Muscle of leg (tissue), 11 donors: ENCODE measurements around the gene LPIN2. TPM values are rescaled to one million over a fixed set of nuclear protein-coding genes. Genes with fewer than 3 reads are reported as not detected.
A peak's percentile ranks its signal among the peaks of the same experiment; 100 is the strongest.

Source experiments
- DNase-seq: peaks from one replicate; pipeline ENCODE4 v3.0.0; 2013
- H3K27ac ChIP-seq: one replicate; pipeline ENCODE4 v1.5.1; 2013; ENCODE audit warnings: mild to moderate bottlenecking, low read length, control low read depth
- H3K27me3 ChIP-seq: one replicate; pipeline ENCODE4 v1.6.1; 2013; ENCODE audit warnings: low read length; ENCODE audit not compliant: control insufficient read depth, insufficient read depth
- H3K36me3 ChIP-seq: one replicate; pipeline ENCODE4 v1.6.1; 2013; ENCODE audit warnings: low read length; ENCODE audit not compliant: control insufficient read depth, insufficient read depth
- H3K4me1 ChIP-seq: one replicate; pipeline ENCODE4 v1.6.1; 2013; ENCODE audit warnings: low read length; ENCODE audit not compliant: control insufficient read depth, insufficient read depth
- H3K4me3 ChIP-seq: one replicate; pipeline ENCODE4 v1.5.1; 2013; ENCODE audit warnings: low read length, control low read depth
- H3K9me3 ChIP-seq: replicated peaks from 2 replicates; pipeline ENCODE4 v1.6.1; 2013; ENCODE audit warnings: low read depth, low read length; ENCODE audit not compliant: control insufficient read depth
- WGBS: methylation state at CpG from one replicate; pipeline ENCODE4 v1.1.5; 2013; ENCODE audit warnings: missing lambda C conversion rate; ENCODE audit not compliant: insufficient coverage; 5-methylcytosine and 5-hydroxymethylcytosine counted together
- polyA plus RNA-seq, 8 donors: library from polyadenylated mRNA; unstranded; fragments of 120-200 nt; gene quantifications; one replicate each; pipeline versions ENCODE4 v1.2.1 to v1.2.3, GENCODE V29; 2013; ENCODE audit warnings: inconsistent platforms in 1 of 8, low replicate concordance in 1 of 8; ENCODE audit not compliant: insufficient read length in 8 of 8, insufficient read depth in 1 of 8
- total RNA-seq: library from RNA; stranded (reverse); fragments of 120-200 nt; gene quantifications from one replicate; pipeline ENCODE4 v1.2.4, GENCODE V29; 2013

The LPIN2 gene
- total and polyA plus RNA-seq, 9 donors: 10.6 to 17.8 (median 13.1) TPM

GRCh38 chr18:2971741-2972552, 41.0 kb downstream of the LPIN2 start:
- no peak overlapping the region for H3K4me3 ChIP-seq
- DNase-seq: peak; percentile 42
- WGBS: 100% methylated on average over 1 of the region's 18 CpGs
- H3K9me3 ChIP-seq: no peaks in the 10 kb centered on the region
- peak overlapping the region; percentile 68 for H3K27ac ChIP-seq
- H3K4me1 ChIP-seq: peaks cover 7% of the 10 kb centered on the region
- H3K27me3 ChIP-seq: no peaks in the 10 kb centered on the region
- H3K36me3 ChIP-seq: no peaks in the 10 kb centered on the region

GRCh38 chr18:2970772-2971659, 41.9 kb downstream of the LPIN2 start:
- Histone ChIP-seq H3K27ac (peak overlapping the region; percentile 47), H3K4me3 (no peak overlapping the region), H3K4me1 (peaks cover 7% of the 10 kb centered on the region), H3K9me3 (no peaks in the 10 kb centered on the region), H3K27me3 (no peaks in the 10 kb centered on the region), H3K36me3 (no peaks in the 10 kb centered on the region)
- peak; percentile 65 for DNase-seq
- 74% methylated on average over 4 of the region's 11 CpGs for WGBS

GRCh38 chr18:2970344-2970743, 42.6 kb downstream of the LPIN2 start:
- peak overlapping the region; percentile 15 for H3K27ac ChIP-seq
- H3K4me1 ChIP-seq: peaks cover 7% of the 10 kb centered on the region
- H3K4me3 ChIP-seq: no peak overlapping the region
- H3K27me3 ChIP-seq: no peaks in the 10 kb centered on the region
- DNase-seq: no peak
- 73% methylated on average over 3 of the region's 3 CpGs for WGBS
- H3K9me3 ChIP-seq: no peaks in the 10 kb centered on the region
- H3K36me3 ChIP-seq: no peaks in the 10 kb centered on the region

GRCh38 chr18:2969695-2970094, 43.2 kb downstream of the LPIN2 start:
- H3K27ac ChIP-seq: no peak overlapping the region
- no peak for DNase-seq
- no peaks in the 10 kb centered on the region for H3K27me3 ChIP-seq
- H3K4me1 ChIP-seq: peaks cover 7% of the 10 kb centered on the region
- no peaks in the 10 kb centered on the region for H3K36me3 ChIP-seq
- WGBS: no CpG with 5 or more reads among the region's 3 CpGs
- no peak overlapping the region for H3K4me3 ChIP-seq
- H3K9me3 ChIP-seq: no peaks in the 10 kb centered on the region

GRCh38 chr18:2968606-2969005, 44.3 kb downstream of the LPIN2 start:
- DNase-seq: no peak
- no CpG with 5 or more reads among the region's 1 CpG for WGBS
- Histone ChIP-seq H3K27ac (no peak overlapping the region), H3K9me3 (no peaks in the 10 kb centered on the region), H3K4me1 (peaks cover 7% of the 10 kb centered on the region), H3K27me3 (no peaks in the 10 kb centered on the region), H3K36me3 (no peaks in the 10 kb centered on the region), H3K4me3 (no peak overlapping the region)

GRCh38 chr18:2967820-2968219, 45.1 kb downstream of the LPIN2 start:
- Histone ChIP-seq H3K36me3 (no peaks in the 10 kb centered on the region), H3K4me1 (peaks cover 7% of the 10 kb centered on the region), H3K27me3 (no peaks in the 10 kb centered on the region), H3K9me3 (no peaks in the 10 kb centered on the region), H3K4me3 (no peak overlapping the region), H3K27ac (peak overlapping the region; percentile 59)
- no peak for DNase-seq
- WGBS: 53% methylated on average over 8 of the region's 8 CpGs

GRCh38 chr18:2967357-2967756, 45.6 kb downstream of the LPIN2 start:
- Histone ChIP-seq H3K9me3 (no peaks in the 10 kb centered on the region), H3K27me3 (no peaks in the 10 kb centered on the region), H3K27ac (peak overlapping the region; percentile 18), H3K36me3 (no peaks in the 10 kb centered on the region), H3K4me3 (no peak overlapping the region), H3K4me1 (peaks cover 7% of the 10 kb centered on the region)
- 82% methylated on average over 5 of the region's 11 CpGs for WGBS
- DNase-seq: no peak

- 100% methylated on average over 1 of the region's 4 CpGs for WGBS
- Histone ChIP-seq H3K4me3 (no peak overlapping the region), H3K4me1 (peaks cover 11% of the 10 kb centered on the region), H3K9me3 (no peaks in the 10 kb centered on the region), H3K27ac (no peak overlapping the region), H3K36me3 (no peaks in the 10 kb centered on the region), H3K27me3 (no peaks in the 10 kb centered on the region)
- DNase-seq: no peak
Measured at GRCh38 chr18:2966560-2966959, 46.4 kb downstream of the LPIN2 start.

GRCh38 chr18:2965797-2966196, 47.1 kb downstream of the LPIN2 start:
- Histone ChIP-seq H3K27me3 (no peaks in the 10 kb centered on the region), H3K36me3 (no peaks in the 10 kb centered on the region), H3K4me3 (no peak overlapping the region), H3K27ac (no peak overlapping the region), H3K4me1 (peaks cover 10% of the 10 kb centered on the region), H3K9me3 (no peaks in the 10 kb centered on the region)
- no peak for DNase-seq
- 100% methylated on average over 3 of the region's 4 CpGs for WGBS

- Histone ChIP-seq H3K27ac (no peak overlapping the region), H3K9me3 (no peaks in the 10 kb centered on the region), H3K36me3 (no peaks in the 10 kb centered on the region), H3K27me3 (no peaks in the 10 kb centered on the region), H3K4me1 (peaks cover 8% of the 10 kb centered on the region), H3K4me3 (no peak overlapping the region)
- no peak for DNase-seq
- 88% methylated on average over 2 of the region's 8 CpGs for WGBS
Measured at GRCh38 chr18:2964361-2965010, 48.5 kb downstream of the LPIN2 start.
